CD4-positive, alpha-beta T cell treated with Interleukin-6 at 100 ng/mL for 8 hours (primary cell): ENCODE data around the gene HGFAC.

ENCODE experiments used
- DNase-seq: peaks from one replicate; pipeline ENCODE4 v3.0.0-alpha.2; 2020; ENCODE audit warnings: mixed read lengths, low spot score

Gene HGFAC

GRCh38 chr4:3462790-3463415 is 21.1 kb downstream of the HGFAC start, which contains the start of gene DOK7:
DOK7 (plus strand) TSS chr4:3463306; CDS start chr4:3463376, 70 bp downstream.
- no peak for DNase-seq

- no peak for DNase-seq
Measured at GRCh38 chr4:3463556-3464348, 22.0 kb downstream of the HGFAC start.

GRCh38 chr4:3464349-3464905 is 22.7 kb downstream of the HGFAC start:
- no peak for DNase-seq

GRCh38 chr4:3464911-3465697 is 23.3 kb downstream of the HGFAC start:
- DNase-seq: no peak

- no peak for DNase-seq
Measured at GRCh38 chr4:3465698-3466671, 24.2 kb downstream of the HGFAC start.

GRCh38 chr4:3466691-3467600 is 25.2 kb downstream of the HGFAC start:
- no peak for DNase-seq

- no peak for DNase-seq
Measured at GRCh38 chr4:3467601-3468031, 25.8 kb downstream of the HGFAC start.

GRCh38 chr4:3468154-3468553 is 26.4 kb downstream of the HGFAC start:
- DNase-seq: no peak

GRCh38 chr4:3468804-3469203 is 27.0 kb downstream of the HGFAC start:
- DNase-seq: no peak

- DNase-seq: no peak
Measured at GRCh38 chr4:3469386-3470243, 27.8 kb downstream of the HGFAC start.

- no peak for DNase-seq
Measured at GRCh38 chr4:3470244-3471097, 28.7 kb downstream of the HGFAC start.

GRCh38 chr4:3471098-3471760 is 29.5 kb downstream of the HGFAC start:
- no peak for DNase-seq

GRCh38 chr4:3471886-3472285 is 30.1 kb downstream of the HGFAC start:
- no peak for DNase-seq

- DNase-seq: no peak
Measured at GRCh38 chr4:3472411-3473141, 30.8 kb downstream of the HGFAC start.

- no peak for DNase-seq
Measured at GRCh38 chr4:3473181-3473950, 31.6 kb downstream of the HGFAC start.
